Left colon (tissue), 2 donors: Measurements from ENCODE around the gene KRTAP1-4. TPM values are rescaled to one million over a fixed set of nuclear protein-coding genes. Genes with fewer than 3 reads are reported as not detected.

Experiments used
- total RNA-seq, 2 donors: library from RNA; stranded (reverse); fragmentation: NEBNext Ultra II Directional; extraction: Animal tissue kit (Norgen Biotek cat#: 25700); gene quantifications; one replicate each; pipeline ENCODE4 v1.2.1, GENCODE V29; 2021
- donor health status: DM: no; HTN: no; CAD: no.
- donor health status: DM: yes; HTN: yes; CAD: no.

KRTAP1-4 gene
- total RNA-seq, 2 donors from 2014 or later: not detected

Other genes with a start within 250 kb of the KRTAP1-4 start
- gene KRT27, start 247.6 kb downstream of the KRTAP1-4 start, total RNA-seq: under 1 TPM in 1 of 2 donors, not detected in 1; 0.36 TPM
- not detected for gene KRT28, start 230.2 kb downstream of the KRTAP1-4 start, total RNA-seq
- gene KRT10, start 207.6 kb downstream of the KRTAP1-4 start, total RNA-seq: 10 to 100 TPM; 25.1 to 38.9 TPM
- 1 to 10 TPM; 1.2 to 3.9 TPM for gene KRT12, start 163.0 kb downstream of the KRTAP1-4 start, total RNA-seq
- 1,000 to 10,000 TPM; 1,413 to 1,967 TPM for gene KRT20, start 145.0 kb downstream of the KRTAP1-4 start, total RNA-seq
- under 1 TPM in 1 of 2 donors, not detected in 1; 0.28 TPM for gene KRT23, start 92.5 kb downstream of the KRTAP1-4 start, total RNA-seq
- gene KRT39, start 63.2 kb downstream of the KRTAP1-4 start, total RNA-seq: not detected
- under 1 TPM; 0.21 to 0.39 TPM for gene KRT40, start 45.9 kb downstream of the KRTAP1-4 start, total RNA-seq
- not detected for gene KRTAP3-3, start 36.0 kb downstream of the KRTAP1-4 start, total RNA-seq
- not detected for gene KRTAP3-2, start 30.3 kb downstream of the KRTAP1-4 start, total RNA-seq
- not detected for gene KRTAP3-1, start 21.1 kb downstream of the KRTAP1-4 start, total RNA-seq
- not detected for gene KRTAP1-5, start 3.0 kb downstream of the KRTAP1-4 start, total RNA-seq
- not detected for gene KRTAP1-3, start 4.7 kb upstream of the KRTAP1-4 start, total RNA-seq
- not detected for gene KRTAP1-1, start 11.3 kb upstream of the KRTAP1-4 start, total RNA-seq
- not detected for gene KRTAP2-1, start 17.1 kb upstream of the KRTAP1-4 start, total RNA-seq
- not detected for gene KRTAP2-2, start 25.0 kb upstream of the KRTAP1-4 start, total RNA-seq
- not detected for gene KRTAP2-3, start 29.9 kb upstream of the KRTAP1-4 start, total RNA-seq
- not detected for gene KRTAP2-4, start 35.7 kb upstream of the KRTAP1-4 start, total RNA-seq
- gene KRTAP4-7, start 54.0 kb upstream of the KRTAP1-4 start, total RNA-seq: not detected
- not detected for gene KRTAP4-8, start 67.9 kb upstream of the KRTAP1-4 start, total RNA-seq
- not detected for gene KRTAP4-16, start 72.0 kb upstream of the KRTAP1-4 start, total RNA-seq
- gene KRTAP4-9, start 75.2 kb upstream of the KRTAP1-4 start, total RNA-seq: not detected
- not detected for gene KRTAP4-11, start 88.2 kb upstream of the KRTAP1-4 start, total RNA-seq
- gene KRTAP4-12, start 94.0 kb upstream of the KRTAP1-4 start, total RNA-seq: not detected
- gene KRTAP4-6, start 110.3 kb upstream of the KRTAP1-4 start, total RNA-seq: not detected
- gene KRTAP4-5, start 119.6 kb upstream of the KRTAP1-4 start, total RNA-seq: not detected
- not detected for gene KRTAP4-4, start 130.6 kb upstream of the KRTAP1-4 start, total RNA-seq
- gene KRTAP4-3, start 138.0 kb upstream of the KRTAP1-4 start, total RNA-seq: not detected
- not detected for gene KRTAP4-2, start 148.0 kb upstream of the KRTAP1-4 start, total RNA-seq
- under 1 TPM in 1 of 2 donors, not detected in 1; 0.34 TPM for gene KRTAP4-1, start 154.7 kb upstream of the KRTAP1-4 start, total RNA-seq
- gene KRTAP9-1, start 159.7 kb upstream of the KRTAP1-4 start, total RNA-seq: not detected
- gene KRTAP9-2, start 196.5 kb upstream of the KRTAP1-4 start, total RNA-seq: not detected
- not detected for gene KRTAP9-3, start 202.3 kb upstream of the KRTAP1-4 start, total RNA-seq
- not detected for gene KRTAP9-8, start 207.8 kb upstream of the KRTAP1-4 start, total RNA-seq
- not detected for gene KRTAP9-4, start 219.5 kb upstream of the KRTAP1-4 start, total RNA-seq
- gene KRTAP9-9, start 225.2 kb upstream of the KRTAP1-4 start, total RNA-seq: not detected
- gene KRTAP9-6, start 235.2 kb upstream of the KRTAP1-4 start, total RNA-seq: not detected
- gene KRTAP9-7, start 245.5 kb upstream of the KRTAP1-4 start, total RNA-seq: not detected